ENCODE results near the gene POU2F3. TPM values are rescaled to one million over a fixed set of nuclear protein-coding genes. Genes with fewer than 3 reads are reported as not detected.

Gene POU2F3
- polyA plus RNA-seq, 3 donors = 0.38 to 0.64 (median 0.47) TPM

DNA sequence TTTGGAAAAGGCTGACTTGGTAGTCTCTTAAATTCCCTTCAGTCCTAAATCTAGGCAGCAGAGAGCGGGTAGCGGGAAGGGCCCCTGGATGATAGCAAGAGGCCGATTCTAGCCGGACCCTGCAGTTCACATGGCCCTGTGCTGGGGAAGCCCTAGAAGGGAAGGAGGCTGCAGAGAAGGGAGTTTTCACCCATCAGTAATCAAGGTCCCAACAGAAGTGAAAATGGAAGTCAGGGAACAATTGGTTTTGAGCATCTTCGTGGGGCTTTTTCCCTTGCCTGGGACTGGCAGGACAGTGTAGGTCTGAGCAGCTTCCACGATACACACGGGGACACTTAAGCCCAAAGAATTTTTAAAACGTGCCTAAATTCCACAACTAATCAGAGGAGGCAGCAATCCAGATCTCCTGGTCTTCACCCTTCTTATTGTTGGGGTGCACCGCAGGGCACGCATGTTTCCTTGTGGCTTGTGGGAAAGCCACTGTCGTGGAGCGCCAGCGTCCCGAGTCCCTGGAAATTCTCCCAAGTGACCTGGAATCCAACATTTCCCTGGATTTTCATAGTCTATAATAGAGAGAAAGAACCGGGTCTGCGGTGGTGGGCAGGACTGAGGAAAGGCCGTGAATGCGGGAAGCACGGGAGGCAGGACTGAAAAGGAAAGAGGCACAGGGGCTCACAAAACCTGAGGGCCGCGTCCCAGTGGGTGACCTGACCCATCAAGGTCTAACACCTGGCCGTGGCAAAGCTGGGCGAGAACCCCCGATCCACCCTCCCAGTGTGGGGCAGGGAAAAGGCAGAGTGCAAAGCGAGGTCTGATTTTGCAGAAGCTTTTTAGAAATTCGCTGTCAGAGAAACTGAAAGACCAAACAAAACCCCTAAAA is 30.0 kb upstream of the POU2F3 start:
- no peak for DNase-seq

DNA sequence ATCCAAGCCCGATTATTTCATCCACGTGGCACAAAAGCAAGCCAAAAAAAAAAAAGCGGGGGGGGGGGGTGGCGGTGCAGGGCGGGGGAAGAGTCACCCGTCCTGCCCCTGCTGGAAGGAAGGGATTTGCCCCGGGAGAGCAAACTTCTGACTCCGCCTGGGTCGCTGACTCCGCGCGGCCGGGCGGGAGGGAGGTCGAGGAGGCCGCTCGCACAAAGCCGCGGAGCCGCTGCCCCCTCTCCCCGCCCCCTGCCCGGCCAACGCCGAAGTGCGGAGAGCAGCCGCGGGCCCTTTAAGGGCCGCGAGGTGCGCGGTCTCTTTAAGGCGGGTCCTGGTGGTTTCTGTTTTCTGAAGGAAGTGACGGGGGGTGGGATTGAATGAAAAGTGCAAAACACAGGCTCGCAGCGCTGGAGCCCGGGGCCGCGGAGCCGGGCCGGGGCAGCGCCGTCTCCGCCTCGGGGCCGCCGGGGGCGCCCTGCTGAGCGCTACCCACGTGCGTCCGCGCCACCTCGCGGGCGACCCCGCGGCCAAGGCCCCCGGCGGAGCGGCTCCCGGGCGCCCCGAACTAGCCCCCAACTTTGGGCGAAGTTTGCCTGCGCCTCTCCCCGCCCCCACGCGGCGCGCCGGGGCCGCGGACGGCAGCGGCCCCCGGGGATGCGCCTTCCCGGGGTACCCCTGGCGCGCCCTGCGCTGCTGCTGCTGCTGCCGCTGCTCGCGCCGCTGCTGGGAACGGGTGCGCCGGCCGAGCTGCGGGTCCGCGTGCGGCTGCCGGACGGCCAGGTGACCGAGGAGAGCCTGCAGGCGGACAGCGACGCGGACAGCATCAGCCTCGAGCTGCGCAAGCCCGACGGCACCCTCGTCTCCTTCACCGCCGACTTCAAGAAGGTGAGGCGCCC is 29.1 kb upstream of the POU2F3 start, which contains the start of gene OAF:
Gene OAF, plus strand, starts transcription at position 407 of the 896 bp plus-strand sequence. Its CDS starts 248 bp downstream, at position 655.
- peak; percentile 90 for DNase-seq

DNA sequence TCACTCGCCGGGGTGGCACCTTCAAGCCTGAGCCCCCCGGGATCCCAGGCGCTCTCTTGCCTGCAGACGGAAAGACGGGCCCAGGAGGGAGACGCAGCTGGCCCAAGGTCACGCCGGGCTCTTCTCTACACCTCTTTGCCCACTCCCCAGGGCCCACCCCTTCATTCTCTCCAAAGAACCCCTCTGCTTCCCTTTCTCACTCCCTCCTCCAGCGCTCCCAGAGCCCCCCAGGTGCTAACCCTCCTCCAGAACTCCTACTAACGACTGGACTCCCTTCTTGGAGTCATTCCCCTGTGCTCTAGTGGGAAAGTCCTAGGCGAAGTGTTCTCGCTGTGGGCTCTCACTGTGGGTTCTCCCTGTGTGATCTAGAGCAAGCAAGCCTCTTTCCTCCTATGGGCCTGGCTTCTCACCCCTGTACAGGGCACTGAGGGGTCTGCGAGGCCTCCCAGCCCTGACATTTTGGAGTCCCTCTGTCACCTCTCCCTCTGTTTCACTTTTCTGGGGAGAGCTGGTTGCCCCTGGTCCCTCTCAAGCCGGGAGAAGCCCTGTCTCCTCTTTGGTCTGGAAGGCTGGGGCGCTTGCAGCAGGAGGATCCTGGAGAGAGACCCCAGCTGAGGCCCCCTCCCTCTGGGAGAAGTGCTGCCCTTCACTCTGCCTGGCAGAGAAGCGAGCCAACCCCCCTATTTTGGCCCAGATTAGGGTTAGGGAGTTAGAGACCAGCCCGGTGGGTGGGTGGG is 28.2 kb upstream of the POU2F3 start:
- no peak for DNase-seq

DNA sequence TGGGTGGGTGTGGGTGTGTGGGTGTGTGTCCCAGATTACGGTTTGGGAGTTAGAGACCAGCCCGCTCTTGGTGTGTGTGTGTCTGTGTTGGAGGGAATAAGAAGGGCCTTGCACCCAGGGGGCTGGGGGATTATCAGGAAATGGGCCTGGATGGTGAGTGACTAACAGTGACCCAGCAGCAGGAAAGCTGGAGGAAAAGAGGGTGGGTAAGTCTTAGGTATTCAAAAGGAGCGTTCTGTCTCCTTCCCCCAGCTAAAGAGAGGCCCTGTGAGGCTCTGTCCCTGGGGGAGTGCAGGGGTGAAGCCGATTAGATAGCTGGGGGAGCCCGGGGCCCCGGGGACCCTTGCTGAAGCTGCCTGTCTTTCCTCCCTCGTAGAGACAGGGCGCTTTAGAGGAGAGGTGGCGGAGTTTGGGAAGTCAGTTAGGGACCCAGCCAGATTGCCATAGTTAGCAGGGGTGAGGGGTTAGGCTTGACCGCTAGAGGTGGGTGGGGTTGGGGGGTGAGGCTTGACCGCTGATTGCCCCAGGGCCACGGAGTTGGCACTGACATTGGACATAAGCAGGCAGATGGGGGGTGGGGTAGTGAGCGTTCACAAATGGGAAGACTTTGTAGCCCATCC is 27.6 kb upstream of the POU2F3 start:
- DNase-seq = no peak

DNA sequence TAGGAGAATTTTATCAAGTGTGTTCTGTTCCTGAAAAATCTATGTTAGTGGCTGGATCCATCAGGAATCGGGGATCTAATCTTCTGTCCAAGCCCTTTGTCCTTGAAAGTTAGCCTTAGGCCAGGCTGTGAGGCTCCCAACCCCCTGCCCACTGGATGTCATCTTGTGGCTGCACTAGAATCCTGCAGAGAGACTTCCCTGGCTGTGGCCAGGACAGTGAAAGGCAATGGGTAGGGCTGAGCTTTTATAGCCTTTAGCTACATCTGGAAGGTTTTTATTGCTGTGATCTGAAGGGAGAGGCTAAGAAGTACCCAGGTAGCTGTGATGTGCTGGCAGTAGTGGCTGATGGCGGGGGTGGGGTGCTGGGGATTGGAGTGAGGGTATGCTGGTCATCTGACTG is 27.0 kb upstream of the POU2F3 start:
- DNase-seq = no peak

DNA sequence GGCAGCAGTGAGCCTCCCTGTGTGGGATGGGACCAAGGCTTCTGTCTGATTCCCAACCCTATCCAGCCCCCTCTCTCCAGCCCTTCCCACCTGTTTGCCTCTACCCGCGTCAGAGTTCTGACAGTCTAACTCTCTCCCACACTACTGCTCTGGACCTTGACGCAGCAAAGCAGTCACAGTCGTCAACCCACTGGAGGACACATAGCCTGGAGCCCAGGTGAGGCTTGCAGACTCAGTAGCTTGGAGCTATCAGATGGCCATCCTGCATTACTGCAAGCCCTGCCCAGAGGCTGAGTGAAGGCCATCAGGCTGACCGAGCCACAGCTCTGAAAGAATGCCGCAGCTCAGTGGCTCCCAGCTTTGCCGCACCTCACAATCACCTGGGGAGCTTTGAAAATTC is 25.4 kb upstream of the POU2F3 start:
- DNase-seq = no peak

DNA sequence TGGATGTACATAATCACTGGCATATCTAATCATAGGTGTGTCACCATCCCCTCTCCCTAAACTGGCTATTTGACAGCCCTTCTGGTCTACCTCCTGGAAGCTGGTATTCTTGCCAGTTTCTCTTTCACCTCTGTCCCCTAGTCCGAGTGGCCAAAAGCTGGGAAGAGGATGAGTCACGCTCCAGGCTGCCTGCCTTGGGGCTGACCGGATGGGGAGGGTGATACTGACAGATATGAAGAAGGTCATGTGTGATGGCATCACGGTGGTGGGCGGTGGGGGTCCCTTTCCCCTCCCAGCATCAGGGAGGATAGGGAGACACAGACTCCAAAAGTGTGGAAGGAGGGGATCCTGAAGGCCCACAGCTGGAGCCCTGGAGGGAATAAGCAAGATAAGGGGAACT is 24.3 kb upstream of the POU2F3 start:
- DNase-seq = no peak

DNA sequence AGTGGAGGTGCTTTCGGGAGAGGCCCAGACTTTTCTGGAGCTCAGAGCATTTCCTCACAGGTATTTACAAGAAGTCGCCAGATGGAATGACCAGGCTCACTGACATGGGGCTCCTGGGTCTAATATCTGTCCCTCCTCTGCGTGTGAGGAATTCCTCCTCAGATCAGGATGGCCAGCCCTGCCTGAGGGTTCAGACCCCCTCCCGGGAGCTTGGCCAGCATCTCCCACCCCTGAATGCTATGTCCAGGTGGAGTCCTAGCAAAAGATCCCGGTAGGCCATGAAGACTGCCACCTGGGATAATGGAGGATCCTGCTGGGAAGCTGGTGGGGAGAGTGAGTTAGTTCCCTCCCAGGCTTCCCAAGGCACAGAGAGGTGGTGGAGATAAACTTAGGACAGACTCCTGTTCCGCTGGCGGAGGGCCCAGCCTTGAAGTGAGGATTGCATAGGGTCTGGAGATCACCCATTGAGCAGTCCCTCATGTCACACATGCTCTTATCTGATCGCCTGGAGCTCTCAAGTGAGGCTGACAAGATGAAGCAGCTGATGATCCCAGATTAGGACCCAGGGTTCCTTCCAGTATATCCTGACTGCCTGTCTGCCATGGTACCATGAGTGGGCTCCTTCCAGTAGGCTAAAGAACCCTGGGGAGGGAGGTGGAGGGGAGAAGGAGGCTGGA is 23.4 kb upstream of the POU2F3 start:
- DNase-seq = no peak

DNA sequence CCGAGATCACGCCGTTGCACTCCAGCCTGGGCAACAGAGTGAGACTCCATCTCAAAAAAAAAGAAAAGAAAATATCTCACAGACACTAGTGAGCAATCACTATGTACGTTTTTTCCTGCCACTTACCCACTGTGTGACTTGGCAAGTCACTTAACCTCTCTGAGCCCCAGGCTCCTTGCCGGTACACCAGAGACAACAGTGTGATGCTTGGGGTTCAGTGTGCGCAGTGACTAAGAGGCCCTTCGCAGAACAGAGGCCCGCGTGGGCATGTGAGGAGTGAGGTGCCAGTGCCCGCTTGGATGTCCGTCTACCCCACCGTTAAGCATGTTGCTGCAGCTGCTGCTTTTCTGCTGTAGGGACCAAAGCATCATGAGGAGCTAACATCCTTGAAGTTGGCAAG is 22.4 kb upstream of the POU2F3 start:
- DNase-seq = no peak

DNA sequence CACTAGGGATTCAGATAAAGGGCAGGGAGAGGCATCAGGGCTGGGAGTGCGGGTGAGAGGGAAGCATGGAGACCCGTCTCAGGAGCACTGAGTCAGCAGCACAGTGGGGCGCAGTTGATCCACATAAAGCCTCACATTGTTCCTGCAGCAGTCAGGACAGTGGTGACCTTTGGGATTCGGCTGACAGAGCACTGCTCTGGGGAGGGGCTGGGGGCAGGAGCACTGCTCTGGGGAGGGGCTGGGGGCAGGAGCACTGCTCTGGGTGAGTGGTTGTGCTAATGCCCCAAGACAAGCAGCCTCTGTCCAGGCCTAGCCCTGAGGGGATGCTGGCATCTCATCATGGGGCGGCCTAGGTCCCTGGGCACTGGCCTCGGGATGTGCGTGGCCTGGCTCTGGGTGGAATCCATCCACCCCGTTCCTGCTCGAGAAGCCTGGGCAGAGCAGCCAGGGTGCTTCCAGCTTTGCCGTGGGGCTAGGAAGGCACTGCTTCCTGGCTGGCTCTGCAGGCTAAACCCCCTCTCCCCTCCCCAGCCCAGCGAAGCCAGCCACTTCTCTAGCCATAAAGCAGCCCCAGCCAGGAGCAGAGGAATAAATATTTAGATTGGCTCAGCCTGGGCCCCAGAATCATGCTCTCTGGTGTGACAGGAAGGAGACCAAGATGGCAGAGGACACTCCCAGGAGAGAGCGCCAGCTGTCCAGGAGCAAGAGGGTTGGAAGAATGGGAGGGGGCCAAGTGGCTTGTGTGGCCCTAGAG is 21.8 kb upstream of the POU2F3 start:
- DNase-seq = no peak

DNA sequence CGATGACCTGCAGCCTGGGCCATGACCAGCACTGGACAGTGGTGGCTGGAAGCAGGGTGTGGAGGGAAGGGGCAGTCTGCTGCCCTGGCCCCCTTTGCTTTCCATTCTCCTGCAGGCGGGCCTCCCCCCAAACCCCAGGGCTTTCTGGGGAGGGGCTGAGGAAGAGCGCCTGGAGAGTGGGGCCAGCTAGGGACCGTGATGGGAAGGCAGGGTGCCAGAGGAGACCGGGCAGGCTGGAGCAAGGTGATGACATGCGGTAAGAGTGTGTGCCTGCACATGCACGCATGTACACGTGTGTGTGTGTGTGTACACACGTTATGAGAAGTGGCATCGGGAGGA is 21.3 kb upstream of the POU2F3 start:
- DNase-seq = no peak

DNA sequence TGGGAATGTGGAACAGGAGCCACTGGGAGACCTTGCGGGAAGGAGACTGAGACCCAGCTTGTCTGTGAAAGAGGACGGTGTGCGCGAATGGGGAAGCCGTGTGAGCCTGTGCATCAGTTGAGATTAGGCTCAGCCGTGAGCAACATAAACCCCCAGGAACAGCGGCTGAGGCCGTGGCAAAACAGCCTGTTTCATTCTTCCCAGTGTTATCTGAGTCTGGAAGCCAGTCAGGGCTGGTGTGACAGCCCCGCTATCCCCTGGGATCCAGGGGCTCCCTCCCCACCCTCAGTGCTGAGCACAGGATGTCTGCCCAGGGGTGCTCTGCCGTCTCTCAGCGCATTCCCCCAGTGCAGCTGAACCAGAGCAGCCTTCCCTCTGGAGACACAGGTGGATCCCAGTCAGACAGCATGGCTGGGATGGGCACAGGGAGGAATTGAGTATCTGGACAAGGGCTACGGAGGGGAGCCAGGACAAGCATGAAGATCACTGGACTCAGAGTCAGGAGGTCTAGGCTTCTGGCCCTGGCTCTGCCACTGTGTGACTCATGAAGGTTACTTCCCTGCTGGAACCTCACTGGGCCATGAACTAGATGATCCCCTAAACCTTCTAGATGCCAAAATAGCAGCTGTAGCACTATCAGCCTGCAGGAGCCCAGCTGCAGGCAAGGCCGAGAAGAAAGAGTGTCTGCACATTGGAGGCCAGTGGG is 20.6 kb upstream of the POU2F3 start:
- DNase-seq = no peak

DNA sequence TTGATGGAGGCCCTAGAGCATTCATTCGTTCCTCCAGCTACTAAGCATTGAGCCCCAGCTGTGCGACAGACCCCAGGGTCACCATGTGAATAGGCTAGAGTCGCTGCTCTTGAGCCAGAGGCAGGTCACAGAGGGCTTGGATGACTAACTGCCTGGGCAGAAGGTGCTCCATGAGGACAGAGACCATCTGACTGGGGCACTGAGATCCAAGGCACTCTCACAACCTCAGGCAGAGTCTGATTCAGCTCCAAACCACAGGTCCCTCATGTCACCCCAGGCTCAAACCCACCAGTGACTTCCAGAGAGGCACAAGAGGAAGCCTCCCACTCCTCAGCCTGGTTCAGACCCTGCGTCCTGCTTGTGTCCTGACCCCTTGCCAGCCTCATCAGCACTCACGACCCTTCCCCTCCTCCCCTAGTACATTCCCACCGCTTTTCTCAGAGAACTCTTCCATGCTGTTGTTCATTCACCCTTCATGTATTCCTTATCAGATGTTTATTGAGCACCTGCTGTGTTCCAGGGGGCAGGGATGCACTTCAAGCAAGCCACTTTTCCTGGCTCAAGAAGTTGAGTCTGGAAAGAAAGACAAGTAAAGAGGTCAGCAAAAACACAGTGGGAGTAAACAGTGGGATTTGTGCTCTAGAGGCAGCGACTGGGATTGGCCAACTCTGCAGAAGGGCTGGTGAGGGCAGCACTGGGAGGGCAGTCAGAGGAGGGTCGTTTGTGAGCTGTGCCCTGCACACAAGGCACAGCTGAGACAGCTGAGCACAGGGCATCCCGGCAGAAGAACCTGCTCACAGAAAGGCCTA is 19.8 kb upstream of the POU2F3 start:
- DNase-seq = no peak

DNA sequence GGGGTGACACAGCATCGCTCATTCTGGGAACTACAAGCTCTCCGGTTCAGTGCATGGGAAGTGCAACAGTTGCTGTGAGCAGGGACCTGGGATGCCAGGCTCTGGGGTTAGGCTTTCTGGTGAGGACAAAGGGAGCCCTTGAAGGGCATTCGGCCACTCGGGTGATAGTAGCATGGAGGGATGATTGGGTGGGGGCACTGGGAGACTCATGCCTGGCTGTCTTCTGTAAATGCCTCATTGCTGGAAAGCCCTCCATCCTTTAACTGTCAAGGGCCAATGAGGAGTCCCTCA is 19.2 kb upstream of the POU2F3 start:
- DNase-seq = no peak

DNA sequence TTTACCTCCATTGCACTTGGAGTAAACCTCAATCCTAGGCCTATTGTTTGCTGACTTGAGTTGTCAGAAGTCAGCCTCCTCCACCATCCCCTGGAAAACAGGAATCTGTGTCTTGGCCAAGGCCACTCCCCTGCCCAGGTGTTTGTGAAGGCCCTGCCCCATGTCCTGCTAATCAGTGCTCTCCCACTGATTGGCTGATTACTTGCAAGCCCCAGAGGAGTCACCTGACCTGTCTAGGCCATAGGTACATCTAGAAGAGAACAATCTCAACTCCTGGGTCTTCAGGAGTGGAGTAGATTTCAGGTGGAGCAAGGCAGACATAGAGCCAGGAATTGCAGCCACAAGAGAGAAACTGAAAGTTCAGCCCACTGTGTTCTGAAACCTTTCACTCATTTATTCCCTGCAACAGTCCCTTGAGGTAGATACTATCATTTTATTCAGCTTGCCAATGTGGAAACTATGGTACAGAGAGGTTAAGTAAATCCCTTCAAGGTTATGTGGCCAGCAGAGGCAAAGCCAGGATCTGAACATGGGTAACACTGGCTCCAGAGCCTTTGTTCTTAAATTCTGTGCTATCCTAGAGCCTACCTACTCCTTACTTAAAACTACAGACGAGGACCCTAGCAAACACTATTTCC is 18.7 kb upstream of the POU2F3 start:
- no peak for DNase-seq

DNA sequence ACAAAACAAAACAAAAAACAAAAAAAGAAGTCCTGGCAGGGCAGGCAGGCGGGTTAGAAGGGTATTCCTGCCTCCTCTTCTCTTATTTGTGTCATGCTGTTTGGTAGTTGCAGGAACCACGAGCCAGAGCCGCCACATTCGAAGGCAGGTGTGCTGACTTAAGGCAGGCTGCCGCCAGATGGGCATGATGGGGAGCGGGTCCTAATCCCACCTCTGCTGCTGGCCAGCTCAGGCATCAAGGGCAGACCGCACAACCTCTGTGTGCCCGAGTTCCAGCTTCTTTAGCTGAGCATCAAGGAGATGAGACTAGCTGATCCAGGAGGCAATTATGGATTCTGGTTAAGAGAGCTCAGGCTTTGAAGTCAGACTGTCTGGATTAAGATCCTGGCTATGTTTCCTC is 17.0 kb upstream of the POU2F3 start:
- no peak for DNase-seq

DNA sequence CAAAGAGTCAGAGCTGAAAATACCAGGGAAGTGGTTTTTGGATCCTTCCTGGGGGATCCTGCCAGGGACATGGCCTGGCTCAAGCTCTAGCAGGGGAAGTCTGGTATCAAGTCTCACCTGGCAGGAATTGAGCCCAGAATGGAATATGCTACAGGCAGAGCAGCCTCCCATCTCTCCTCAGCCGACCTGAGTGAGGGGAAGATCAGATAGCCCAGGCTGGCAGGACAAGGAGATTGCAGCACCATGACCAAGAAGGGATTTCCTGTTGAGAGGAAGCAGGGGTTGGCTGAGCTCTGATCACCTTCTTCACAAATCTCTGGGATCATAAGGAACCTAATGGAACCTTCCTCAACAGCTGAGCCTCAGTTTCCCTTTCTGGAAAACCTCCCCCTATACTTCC is 16.1 kb upstream of the POU2F3 start:
- no peak for DNase-seq

DNA sequence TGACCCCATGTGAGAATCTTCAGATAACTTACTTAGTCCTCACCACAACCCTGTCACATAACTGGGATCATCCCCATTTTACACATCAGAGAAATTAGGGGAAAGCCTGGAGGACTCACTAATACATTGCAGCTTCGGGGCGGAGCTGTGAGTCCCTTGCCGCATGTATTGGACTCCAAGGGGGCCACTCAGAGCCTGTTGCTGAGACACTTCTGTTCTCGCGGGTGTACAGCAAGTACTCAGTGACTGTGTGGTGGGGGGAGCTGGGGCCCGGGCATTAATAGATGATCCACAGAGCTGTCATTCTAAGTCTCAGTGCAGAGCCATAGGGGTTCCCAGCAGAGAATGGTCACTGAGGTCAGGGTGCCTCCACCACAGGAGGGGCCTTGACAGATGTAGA is 15.6 kb upstream of the POU2F3 start:
- no peak for DNase-seq

Measured in renal pelvis (tissue), 4 donors.